MM.1S (cell line): ENCODE results near the gene PSAPL1.

Experiments used
- DNase-seq: peaks from one replicate; pipeline ENCODE4 v3.0.0-alpha.2; 2015
- H2AFZ ChIP-seq: fragments of 300-600 bp; sonication (generic); 2 replicates; pipeline ENCODE4 v1.6.0; 2016; ENCODE audit warnings: antibody characterized with exemption, low read length
- H3F3A ChIP-seq: fragments of 300-600 bp; sonication (generic); 2 replicates; pipeline ENCODE4 v1.6.1; 2016; ENCODE audit warnings: mild to moderate bottlenecking, antibody characterized with exemption, low read length, moderate library complexity, mixed read lengths; ENCODE audit not compliant: insufficient read depth
- H3K27ac ChIP-seq: fragments of 300-600 bp; sonication (generic); 2 replicates; pipeline ENCODE4 v1.5.1; 2016; ENCODE audit warnings: mild to moderate bottlenecking, low read length
- H3K27me3 ChIP-seq: fragments of 300-600 bp; sonication (generic); replicated peaks from 2 replicates; pipeline ENCODE4 v1.6.0; 2016; ENCODE audit warnings: low read length; ENCODE audit not compliant: insufficient read depth
- H3K36me3 ChIP-seq: fragments of 300-600 bp; sonication (generic); replicated peaks from 2 replicates; pipeline ENCODE4 v1.6.1; 2016; ENCODE audit warnings: mild to moderate bottlenecking, low read length, mixed read lengths; ENCODE audit not compliant: insufficient read depth
- H3K4me1 ChIP-seq: fragments of 300-600 bp; sonication (generic); 2 replicates; pipeline ENCODE4 v1.6.1; 2016; ENCODE audit warnings: low read length, mixed read lengths
- H3K4me2 ChIP-seq: fragments of 300-600 bp; sonication (generic); 2 replicates; pipeline ENCODE4 v1.6.0; 2016; ENCODE audit warnings: low read depth, low read length
- H3K4me3 ChIP-seq: fragments of 300-600 bp; sonication (generic); 2 replicates; pipeline ENCODE4 v1.5.1; 2016; ENCODE audit warnings: low read length, mixed read lengths
- H3K79me2 ChIP-seq: fragments of 300-600 bp; sonication (generic); 2 replicates; pipeline ENCODE4 v1.6.1; 2016; ENCODE audit warnings: mixed run types, low read length, mixed read lengths
- H3K9ac ChIP-seq: fragments of 300-600 bp; sonication (generic); 2 replicates; pipeline ENCODE4 v1.6.1; 2016; ENCODE audit warnings: low read length, mixed read lengths
- H3K9me2 ChIP-seq: fragments of 300-600 bp; sonication (generic); replicated peaks from 2 replicates; pipeline ENCODE4 v1.6.1; 2016; ENCODE audit warnings: mild to moderate bottlenecking, low read length, mixed read lengths; ENCODE audit not compliant: insufficient read depth
- H3K9me3 ChIP-seq: fragments of 300-600 bp; sonication (generic); replicated peaks from 2 replicates; pipeline ENCODE4 v1.6.1; 2016; ENCODE audit warnings: mild to moderate bottlenecking, low read length, mixed read lengths; ENCODE audit not compliant: insufficient read depth
- H4K20me1 ChIP-seq: fragments of 300-600 bp; sonication (generic); 2 replicates; pipeline ENCODE4 v1.6.1; 2016; ENCODE audit warnings: mild to moderate bottlenecking, low read length, moderate library complexity, mixed read lengths; ENCODE audit not compliant: insufficient read depth
- EZH2 ChIP-seq: fragments of 300-600 bp; sonication (generic); optimal IDR thresholded peaks from 2 replicates; pipeline ENCODE3; 2017; ENCODE audit warnings: low read depth, mild to moderate bottlenecking, antibody characterized with exemption, low read length, mixed read lengths
- EZH2phosphoT487 ChIP-seq: fragments of 300-600 bp; sonication (generic); IDR thresholded peaks from 2 replicates; pipeline ENCODE4 v1.6.1; 2018; ENCODE audit warnings: antibody characterized with exemption, low read length
- TF ChIP-seq, protein P1 (sequence below): fragments of 300-600 bp; sonication (generic); IDR thresholded peaks from 2 replicates; pipeline ENCODE4 v1.5.1; 2016; ENCODE audit warnings: antibody characterized with exemption, low read length, mixed read lengths

Gene PSAPL1

DNA sequence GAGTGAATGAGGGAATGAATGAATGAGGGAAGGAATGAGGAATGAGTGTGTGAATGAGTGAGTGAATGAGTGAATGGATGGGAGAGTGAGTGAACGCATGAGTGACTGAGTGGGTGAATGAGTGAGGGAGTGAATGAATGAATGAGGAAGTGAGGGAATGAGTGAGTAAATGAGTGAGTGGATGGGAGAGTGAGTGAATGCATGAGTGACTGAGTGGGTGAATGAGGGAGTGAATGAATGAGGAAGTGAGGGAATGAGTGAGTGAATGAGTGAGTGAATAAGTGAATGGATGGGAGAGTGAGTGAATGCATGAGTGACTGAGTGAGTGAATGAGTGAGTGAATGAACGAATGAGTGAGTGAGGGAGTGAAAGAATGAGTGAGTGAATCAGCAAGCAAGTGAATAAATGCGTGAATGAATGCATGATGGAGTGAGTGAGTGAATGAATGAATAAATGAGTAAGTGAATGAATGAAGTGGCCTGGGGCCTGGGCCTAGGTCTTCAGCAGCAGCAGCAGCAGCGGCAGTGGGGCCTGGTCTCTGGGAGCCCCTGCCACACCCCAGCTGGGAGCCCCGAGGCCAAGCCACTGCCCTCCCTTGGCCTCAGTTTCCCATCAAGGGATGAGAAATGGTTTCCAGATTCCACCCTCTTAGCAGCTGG lies 16.2 kb upstream of the PSAPL1 start:
- Histone ChIP-seq H3K9ac (no peak overlapping the region), H3K4me2 (no peak overlapping the region), H2AFZ (no peak overlapping the region), H3F3A (no peaks in the 10 kb centered on the region), H3K36me3 (no peaks in the 10 kb centered on the region), H3K27ac (no peak overlapping the region), H3K4me3 (no peak overlapping the region), H3K27me3 (peaks cover 21% of the 10 kb centered on the region), H3K9me2 (no peaks in the 10 kb centered on the region), H3K9me3 (no peaks in the 10 kb centered on the region), H3K4me1 (no peaks in the 10 kb centered on the region), H4K20me1 (no peaks in the 10 kb centered on the region), H3K79me2 (no peaks in the 10 kb centered on the region)
- TF ChIP-seq, protein P1, sequence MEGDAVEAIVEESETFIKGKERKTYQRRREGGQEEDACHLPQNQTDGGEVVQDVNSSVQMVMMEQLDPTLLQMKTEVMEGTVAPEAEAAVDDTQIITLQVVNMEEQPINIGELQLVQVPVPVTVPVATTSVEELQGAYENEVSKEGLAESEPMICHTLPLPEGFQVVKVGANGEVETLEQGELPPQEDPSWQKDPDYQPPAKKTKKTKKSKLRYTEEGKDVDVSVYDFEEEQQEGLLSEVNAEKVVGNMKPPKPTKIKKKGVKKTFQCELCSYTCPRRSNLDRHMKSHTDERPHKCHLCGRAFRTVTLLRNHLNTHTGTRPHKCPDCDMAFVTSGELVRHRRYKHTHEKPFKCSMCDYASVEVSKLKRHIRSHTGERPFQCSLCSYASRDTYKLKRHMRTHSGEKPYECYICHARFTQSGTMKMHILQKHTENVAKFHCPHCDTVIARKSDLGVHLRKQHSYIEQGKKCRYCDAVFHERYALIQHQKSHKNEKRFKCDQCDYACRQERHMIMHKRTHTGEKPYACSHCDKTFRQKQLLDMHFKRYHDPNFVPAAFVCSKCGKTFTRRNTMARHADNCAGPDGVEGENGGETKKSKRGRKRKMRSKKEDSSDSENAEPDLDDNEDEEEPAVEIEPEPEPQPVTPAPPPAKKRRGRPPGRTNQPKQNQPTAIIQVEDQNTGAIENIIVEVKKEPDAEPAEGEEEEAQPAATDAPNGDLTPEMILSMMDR = no peak
- TF ChIP-seq EZH2phosphoT487 = no peak
- no peak for TF ChIP-seq EZH2
- no peak for DNase-seq

DNA sequence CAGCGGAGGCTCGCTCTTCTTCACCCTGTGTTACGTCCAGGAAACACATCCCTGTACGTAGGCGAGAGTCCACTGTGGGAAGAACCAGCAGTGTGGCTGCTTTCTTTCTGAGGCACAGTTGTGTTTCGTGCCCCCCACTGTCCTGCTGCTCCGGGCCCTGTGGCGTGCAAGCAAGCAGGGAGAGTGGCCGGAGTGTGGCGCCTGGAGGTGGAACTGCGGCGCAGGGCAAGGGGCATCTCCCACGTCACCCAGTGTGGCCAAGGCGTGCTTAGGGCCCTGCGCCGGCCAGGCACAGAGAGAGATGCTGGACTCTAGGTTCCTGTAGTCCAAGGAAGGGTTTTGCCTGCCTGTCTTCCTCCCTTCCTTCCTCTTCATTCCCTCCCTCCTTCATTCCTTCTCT lies 13.3 kb upstream of the PSAPL1 start:
- H3K36me3 ChIP-seq = no peaks in the 10 kb centered on the region
- no peaks in the 10 kb centered on the region for H3K9me3 ChIP-seq
- H3K4me2 ChIP-seq = no peak overlapping the region
- H3K4me3 ChIP-seq = no peak overlapping the region
- H3K9me2 ChIP-seq = no peaks in the 10 kb centered on the region
- H3K79me2 ChIP-seq = no peaks in the 10 kb centered on the region
- no peak for DNase-seq
- TF ChIP-seq EZH2phosphoT487 = no peak
- TF ChIP-seq EZH2 = no peak
- TF ChIP-seq, protein P1 = no peak
- peaks cover 46% of the 10 kb centered on the region for H3K27me3 ChIP-seq
- H4K20me1 ChIP-seq = no peaks in the 10 kb centered on the region
- H2AFZ ChIP-seq = no peak overlapping the region
- no peaks in the 10 kb centered on the region for H3K4me1 ChIP-seq
- no peak overlapping the region for H3K9ac ChIP-seq
- no peak overlapping the region for H3K27ac ChIP-seq
- no peaks in the 10 kb centered on the region for H3F3A ChIP-seq

DNA sequence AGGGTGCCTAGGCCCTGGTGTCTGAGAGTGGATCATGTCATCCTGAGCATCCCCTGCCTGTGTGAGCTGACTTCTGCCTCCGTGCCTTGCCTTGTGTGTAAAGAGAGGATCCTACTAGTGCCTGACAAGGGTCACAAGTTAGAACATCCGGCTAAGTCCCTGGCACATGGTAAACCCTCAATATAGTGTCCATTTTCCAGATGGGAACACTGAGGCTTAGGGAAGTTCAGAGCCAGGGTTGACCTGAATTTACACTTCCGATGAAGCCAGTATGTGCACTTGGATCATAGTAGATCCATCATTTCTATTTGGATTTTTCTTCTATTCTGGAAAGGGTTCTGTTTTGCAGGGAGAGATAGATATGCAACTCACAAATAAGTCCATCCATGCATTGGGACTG lies 12.5 kb upstream of the PSAPL1 start:
- Histone ChIP-seq H3K36me3 (no peaks in the 10 kb centered on the region), H3K27me3 (peaks cover 50% of the 10 kb centered on the region), H3K4me1 (no peaks in the 10 kb centered on the region), H3K9me3 (no peaks in the 10 kb centered on the region), H3K4me2 (no peak overlapping the region), H3K79me2 (no peaks in the 10 kb centered on the region), H3K9me2 (no peaks in the 10 kb centered on the region), H3F3A (no peaks in the 10 kb centered on the region), H3K27ac (no peak overlapping the region), H2AFZ (no peak overlapping the region), H3K9ac (no peak overlapping the region), H3K4me3 (no peak overlapping the region), H4K20me1 (no peaks in the 10 kb centered on the region)
- TF ChIP-seq EZH2 (no peak), EZH2phosphoT487 (no peak)
- TF ChIP-seq, protein P1 = no peak
- no peak for DNase-seq
